NCI-H1092 (cell line): Measurements from ENCODE around the gene RASAL3.

Source experiments
- DNase-seq: peaks from one replicate; lab custom pipeline; 2025; lab: John Stamatoyannopoulos, UW

The RASAL3 gene

GRCh38 chr19:15448778-15449619, 15.3 kb downstream of the RASAL3 start:
- DNase-seq = no peak

GRCh38 chr19:15448044-15448777, 16.1 kb downstream of the RASAL3 start:
- no peak for DNase-seq

- DNase-seq = no peak
Measured at GRCh38 chr19:15447057-15447456, 17.3 kb downstream of the RASAL3 start.

- DNase-seq = no peak
Measured at GRCh38 chr19:15445807-15446376, 18.5 kb downstream of the RASAL3 start.

- DNase-seq = no peak
Measured at GRCh38 chr19:15445227-15445605, 19.1 kb downstream of the RASAL3 start.

- no peak for DNase-seq
Measured at GRCh38 chr19:15444505-15445226, 19.7 kb downstream of the RASAL3 start.

- no peak for DNase-seq
Measured at GRCh38 chr19:15443838-15444237, 20.5 kb downstream of the RASAL3 start.

GRCh38 chr19:15443325-15443724, 21.0 kb downstream of the RASAL3 start:
- DNase-seq = no peak

- DNase-seq = no peak
Measured at GRCh38 chr19:15442142-15442920, 22.0 kb downstream of the RASAL3 start.

- DNase-seq = no peak
Measured at GRCh38 chr19:15441317-15441716, 23.0 kb downstream of the RASAL3 start.

GRCh38 chr19:15439821-15440641, 24.3 kb downstream of the RASAL3 start:
- no peak for DNase-seq

- no peak for DNase-seq
Measured at GRCh38 chr19:15439078-15439799, 25.1 kb downstream of the RASAL3 start.

GRCh38 chr19:15438577-15438976, 25.8 kb downstream of the RASAL3 start:
- DNase-seq = no peak

- DNase-seq = no peak
Measured at GRCh38 chr19:15438124-15438496, 26.2 kb downstream of the RASAL3 start.

- DNase-seq = no peak
Measured at GRCh38 chr19:15437355-15438123, 26.8 kb downstream of the RASAL3 start.

- no peak for DNase-seq
Measured at GRCh38 chr19:15436826-15437110, 27.6 kb downstream of the RASAL3 start.

GRCh38 chr19:15436012-15436825, 28.1 kb downstream of the RASAL3 start:
- DNase-seq = no peak

GRCh38 chr19:15433519-15434069, 30.8 kb downstream of the RASAL3 start:
- DNase-seq = no peak
